ENCODE data around the gene L3MBTL2.

The L3MBTL2 gene

DNA sequence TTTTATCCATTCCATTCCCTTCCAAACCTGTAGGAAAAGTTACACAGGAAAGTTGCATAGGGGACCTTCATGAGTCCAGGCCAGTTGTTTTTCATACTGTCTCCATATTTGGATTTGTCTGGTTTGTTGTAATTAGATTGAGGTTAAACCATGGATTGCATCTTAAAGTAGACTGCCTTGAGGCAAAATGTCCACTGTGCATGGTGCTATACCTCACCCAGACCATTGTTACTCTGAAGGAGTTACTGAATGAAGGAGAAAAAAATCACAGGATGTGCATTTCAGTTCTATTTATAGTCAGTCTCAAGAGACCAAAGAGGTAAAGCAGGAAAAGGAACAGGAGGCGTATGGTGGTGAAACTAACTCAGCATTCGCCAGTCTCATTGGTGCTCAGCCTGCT is 29.6 kb upstream of the L3MBTL2 start:
- no peak overlapping the region for H3K4ac ChIP-seq (ENCODE audit: low read length)
- peaks cover 0 to 2% of the 10 kb centered on the region in 2 donors for H3K9me3 ChIP-seq (replicated peaks in 1 of 2; ENCODE audit: control insufficient read depth in 2 of 2, insufficient read depth in 1 of 2, low read depth in 1 of 2, low read length in 2 of 2)
- H2AFZ ChIP-seq (ENCODE audit: low read length), result no peak overlapping the region
- H3K79me1 ChIP-seq (ENCODE audit: low read depth, low read length), result peaks cover 8% of the 10 kb centered on the region
- H3K27ac ChIP-seq (replicated peaks; ENCODE audit: low read length), result no peak overlapping the region
- H3K36me3 ChIP-seq (replicated peaks in 1 of 2; ENCODE audit: control insufficient read depth in 2 of 2, insufficient read depth in 2 of 2, low read length in 2 of 2), result peaks cover 49 to 97% of the 10 kb centered on the region in 2 donors
- H2BK5ac ChIP-seq (ENCODE audit: low read length), result no peak overlapping the region
- no peak overlapping the region for H4K8ac ChIP-seq (ENCODE audit: low read depth, low read length)
- WGBS, 2 donors (ENCODE audit: extremely low coverage in 2 of 2, insufficient read length in 2 of 2, insufficient replicate concordance in 1 of 2), result no CpG with 5 or more reads among the region's 2 CpGs
- no peak overlapping the region for H2BK120ac ChIP-seq (ENCODE audit: low read depth, low read length)
- H2BK15ac ChIP-seq (ENCODE audit: low read length), result no peak overlapping the region
- no peak overlapping the region for H2AK5ac ChIP-seq (ENCODE audit: low read depth, low read length)
- H3K4me2 ChIP-seq (ENCODE audit: insufficient read depth, low read length, poor library complexity, severe bottlenecking), result no peak overlapping the region
- H3K14ac ChIP-seq (ENCODE audit: low read length), result no peak overlapping the region
- no peaks in the 10 kb centered on the region for H3K27me3 ChIP-seq (ENCODE audit: control insufficient read depth in 3 of 3, insufficient read depth in 3 of 3, low read depth in 1 of 3, low read length in 3 of 3)
- H2BK12ac ChIP-seq (ENCODE audit: low read length), result no peak overlapping the region
- no peak overlapping the region for H4K91ac ChIP-seq (ENCODE audit: low read depth, low read length, poor library complexity)
- H3K9ac ChIP-seq (ENCODE audit: low read depth, low read length, poor library complexity), result no peak overlapping the region
- no peak overlapping the region for H3K18ac ChIP-seq (ENCODE audit: low read length)
- no peak overlapping the region for H3K23ac ChIP-seq (ENCODE audit: low read depth, low read length, poor library complexity)
- no peak for DNase-seq (ENCODE audit: low spot score)
- H3K4me3 ChIP-seq (ENCODE audit: low read length in 2 of 2), result no peak overlapping the region
- no peaks in the 10 kb centered on the region for H3K4me1 ChIP-seq (ENCODE audit: control insufficient read depth in 2 of 2, insufficient read depth in 1 of 2, low read depth in 1 of 2, low read length in 2 of 2)

DNA sequence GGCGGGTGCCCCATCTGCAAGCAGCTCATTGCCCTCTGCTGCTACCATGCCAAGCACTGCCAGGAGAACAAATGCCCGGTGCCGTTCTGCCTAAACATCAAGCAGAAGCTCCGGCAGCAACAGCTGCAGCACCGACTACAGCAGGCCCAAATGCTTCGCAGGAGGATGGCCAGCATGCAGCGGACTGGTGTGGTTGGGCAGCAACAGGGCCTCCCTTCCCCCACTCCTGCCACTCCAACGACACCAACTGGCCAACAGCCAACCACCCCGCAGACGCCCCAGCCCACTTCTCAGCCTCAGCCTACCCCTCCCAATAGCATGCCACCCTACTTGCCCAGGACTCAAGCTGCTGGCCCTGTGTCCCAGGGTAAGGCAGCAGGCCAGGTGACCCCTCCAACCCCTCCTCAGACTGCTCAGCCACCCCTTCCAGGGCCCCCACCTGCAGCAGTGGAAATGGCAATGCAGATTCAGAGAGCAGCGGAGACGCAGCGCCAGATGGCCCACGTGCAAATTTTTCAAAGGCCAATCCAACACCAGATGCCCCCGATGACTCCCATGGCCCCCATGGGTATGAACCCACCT is 28.0 kb upstream of the L3MBTL2 start:
- Histone ChIP-seq H4K8ac (ENCODE audit: low read depth, low read length) (no peak overlapping the region), H3K18ac (ENCODE audit: low read length) (peak overlapping the region; percentile 6), H3K4me3 (ENCODE audit: low read length in 2 of 2) (no peak overlapping the region), H2AK5ac (ENCODE audit: low read depth, low read length) (no peak overlapping the region), H3K4me2 (ENCODE audit: insufficient read depth, low read length, poor library complexity, severe bottlenecking) (no peak overlapping the region), H3K23ac (ENCODE audit: low read depth, low read length, poor library complexity) (no peak overlapping the region), H3K79me1 (ENCODE audit: low read depth, low read length) (peaks cover 8% of the 10 kb centered on the region), H2BK15ac (ENCODE audit: low read length) (no peak overlapping the region), H3K9me3 (replicated peaks in 1 of 2; ENCODE audit: control insufficient read depth in 2 of 2, insufficient read depth in 1 of 2, low read depth in 1 of 2, low read length in 2 of 2) (peaks cover 0 to 2% of the 10 kb centered on the region in 2 donors), H3K14ac (ENCODE audit: low read length) (no peak overlapping the region), H3K27me3 (ENCODE audit: control insufficient read depth in 3 of 3, insufficient read depth in 3 of 3, low read depth in 1 of 3, low read length in 3 of 3) (no peaks in the 10 kb centered on the region), H2AFZ (ENCODE audit: low read length) (no peak overlapping the region), H2BK120ac (ENCODE audit: low read depth, low read length) (no peak overlapping the region), H3K4ac (ENCODE audit: low read length) (no peak overlapping the region), H3K4me1 (ENCODE audit: control insufficient read depth in 2 of 2, insufficient read depth in 1 of 2, low read depth in 1 of 2, low read length in 2 of 2) (no peaks in the 10 kb centered on the region), H2BK12ac (ENCODE audit: low read length) (no peak overlapping the region), H2BK5ac (ENCODE audit: low read length) (no peak overlapping the region), H3K36me3 (replicated peaks in 1 of 2; ENCODE audit: control insufficient read depth in 2 of 2, insufficient read depth in 2 of 2, low read length in 2 of 2) (peaks cover 43 to 95% of the 10 kb centered on the region in 2 donors), H3K9ac (ENCODE audit: low read depth, low read length, poor library complexity) (no peak overlapping the region), H4K91ac (ENCODE audit: low read depth, low read length, poor library complexity) (no peak overlapping the region), H3K27ac (replicated peaks; ENCODE audit: low read length) (no peak overlapping the region)
- no CpG with 5 or more reads among the region's 15 CpGs for WGBS, 2 donors (ENCODE audit: extremely low coverage in 2 of 2, insufficient read length in 2 of 2, insufficient replicate concordance in 1 of 2)
- no peak for DNase-seq (ENCODE audit: low spot score)

GRCh38 chr22:41177622-41178424 is 27.3 kb upstream of the L3MBTL2 start:
- no peaks in the 10 kb centered on the region for H3K4me1 ChIP-seq (ENCODE audit: control insufficient read depth in 2 of 2, insufficient read depth in 1 of 2, low read depth in 1 of 2, low read length in 2 of 2)
- no peak overlapping the region for H2AK5ac ChIP-seq (ENCODE audit: low read depth, low read length)
- no peak overlapping the region for H3K4ac ChIP-seq (ENCODE audit: low read length)
- H3K9me3 ChIP-seq (replicated peaks in 1 of 2; ENCODE audit: control insufficient read depth in 2 of 2, insufficient read depth in 1 of 2, low read depth in 1 of 2, low read length in 2 of 2), result peaks cover 0 to 2% of the 10 kb centered on the region in 2 donors
- no peak overlapping the region for H3K4me3 ChIP-seq (ENCODE audit: low read length in 2 of 2)
- H2BK12ac ChIP-seq (ENCODE audit: low read length), result no peak overlapping the region
- H4K91ac ChIP-seq (ENCODE audit: low read depth, low read length, poor library complexity), result no peak overlapping the region
- H2BK120ac ChIP-seq (ENCODE audit: low read depth, low read length), result no peak overlapping the region
- no peak overlapping the region for H2BK5ac ChIP-seq (ENCODE audit: low read length)
- DNase-seq (ENCODE audit: low spot score), result no peak
- no peak overlapping the region for H2AFZ ChIP-seq (ENCODE audit: low read length)
- H3K14ac ChIP-seq (ENCODE audit: low read length), result no peak overlapping the region
- H2BK15ac ChIP-seq (ENCODE audit: low read length), result no peak overlapping the region
- no peak overlapping the region for H3K27ac ChIP-seq (replicated peaks; ENCODE audit: low read length)
- H3K27me3 ChIP-seq (ENCODE audit: control insufficient read depth in 3 of 3, insufficient read depth in 3 of 3, low read depth in 1 of 3, low read length in 3 of 3), result no peaks in the 10 kb centered on the region
- H3K18ac ChIP-seq (ENCODE audit: low read length), result no peak overlapping the region
- H3K4me2 ChIP-seq (ENCODE audit: insufficient read depth, low read length, poor library complexity, severe bottlenecking), result no peak overlapping the region
- H4K8ac ChIP-seq (ENCODE audit: low read depth, low read length), result no peak overlapping the region
- peaks cover 8% of the 10 kb centered on the region for H3K79me1 ChIP-seq (ENCODE audit: low read depth, low read length)
- no peak overlapping the region for H3K23ac ChIP-seq (ENCODE audit: low read depth, low read length, poor library complexity)
- peaks cover 41 to 88% of the 10 kb centered on the region in 2 donors for H3K36me3 ChIP-seq (replicated peaks in 1 of 2; ENCODE audit: control insufficient read depth in 2 of 2, insufficient read depth in 2 of 2, low read length in 2 of 2)
- no peak overlapping the region for H3K9ac ChIP-seq (ENCODE audit: low read depth, low read length, poor library complexity)
- WGBS, 2 donors (ENCODE audit: extremely low coverage in 2 of 2, insufficient read length in 2 of 2, insufficient replicate concordance in 1 of 2), result no CpG with 5 or more reads among the region's 9 CpGs

DNA sequence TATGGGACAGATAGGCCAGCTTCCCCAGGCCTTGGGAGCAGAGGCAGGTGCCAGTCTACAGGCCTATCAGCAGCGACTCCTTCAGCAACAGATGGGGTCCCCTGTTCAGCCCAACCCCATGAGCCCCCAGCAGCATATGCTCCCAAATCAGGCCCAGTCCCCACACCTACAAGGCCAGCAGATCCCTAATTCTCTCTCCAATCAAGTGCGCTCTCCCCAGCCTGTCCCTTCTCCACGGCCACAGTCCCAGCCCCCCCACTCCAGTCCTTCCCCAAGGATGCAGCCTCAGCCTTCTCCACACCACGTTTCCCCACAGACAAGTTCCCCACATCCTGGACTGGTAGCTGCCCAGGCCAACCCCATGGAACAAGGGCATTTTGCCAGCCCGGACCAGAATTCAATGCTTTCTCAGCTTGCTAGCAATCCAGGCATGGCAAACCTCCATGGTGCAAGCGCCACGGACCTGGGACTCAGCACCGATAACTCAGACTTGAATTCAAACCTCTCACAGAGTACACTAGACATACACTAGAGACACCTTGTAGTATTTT is 26.6 kb upstream of the L3MBTL2 start:
- H3K9ac ChIP-seq (ENCODE audit: low read depth, low read length, poor library complexity), result no peak overlapping the region
- no peak overlapping the region for H3K23ac ChIP-seq (ENCODE audit: low read depth, low read length, poor library complexity)
- H3K4me2 ChIP-seq (ENCODE audit: insufficient read depth, low read length, poor library complexity, severe bottlenecking), result no peak overlapping the region
- no peaks in the 10 kb centered on the region for H3K4me1 ChIP-seq (ENCODE audit: control insufficient read depth in 2 of 2, insufficient read depth in 1 of 2, low read depth in 1 of 2, low read length in 2 of 2)
- peaks cover 8% of the 10 kb centered on the region for H3K79me1 ChIP-seq (ENCODE audit: low read depth, low read length)
- no peak overlapping the region for H3K18ac ChIP-seq (ENCODE audit: low read length)
- peaks cover 0 to 2% of the 10 kb centered on the region in 2 donors for H3K9me3 ChIP-seq (replicated peaks in 1 of 2; ENCODE audit: control insufficient read depth in 2 of 2, insufficient read depth in 1 of 2, low read depth in 1 of 2, low read length in 2 of 2)
- H3K4me3 ChIP-seq (ENCODE audit: low read length in 2 of 2), result no peak overlapping the region
- no peak overlapping the region for H2AFZ ChIP-seq (ENCODE audit: low read length)
- H3K27ac ChIP-seq (replicated peaks; ENCODE audit: low read length), result no peak overlapping the region
- H2BK120ac ChIP-seq (ENCODE audit: low read depth, low read length), result no peak overlapping the region
- no peaks in the 10 kb centered on the region for H3K27me3 ChIP-seq (ENCODE audit: control insufficient read depth in 3 of 3, insufficient read depth in 3 of 3, low read depth in 1 of 3, low read length in 3 of 3)
- no peak overlapping the region for H2BK12ac ChIP-seq (ENCODE audit: low read length)
- no peak overlapping the region for H2AK5ac ChIP-seq (ENCODE audit: low read depth, low read length)
- H2BK15ac ChIP-seq (ENCODE audit: low read length), result no peak overlapping the region
- no CpG with 5 or more reads among the region's 8 CpGs for WGBS, 2 donors (ENCODE audit: extremely low coverage in 2 of 2, insufficient read length in 2 of 2, insufficient replicate concordance in 1 of 2)
- H4K91ac ChIP-seq (ENCODE audit: low read depth, low read length, poor library complexity), result no peak overlapping the region
- no peak for DNase-seq (ENCODE audit: low spot score)
- H3K4ac ChIP-seq (ENCODE audit: low read length), result no peak overlapping the region
- peaks cover 36 to 81% of the 10 kb centered on the region in 2 donors for H3K36me3 ChIP-seq (replicated peaks in 1 of 2; ENCODE audit: control insufficient read depth in 2 of 2, insufficient read depth in 2 of 2, low read length in 2 of 2)
- no peak overlapping the region for H2BK5ac ChIP-seq (ENCODE audit: low read length)
- no peak overlapping the region for H3K14ac ChIP-seq (ENCODE audit: low read length)
- no peak overlapping the region for H4K8ac ChIP-seq (ENCODE audit: low read depth, low read length)

All from neuronal stem cell (in vitro differentiated cells).